Nephron progenitor cell (in vitro differentiated cells): Measurements from ENCODE around the gene LRP6.

Experiments
- DNase-seq: peaks from one replicate; pipeline ENCODE4 v3.0.0; 2021
- H3K27ac Mint-ChIP-seq: 2 replicates; pipeline ENCODE4 v1.8.0; 2021; ENCODE audit warnings: mild to moderate bottlenecking, moderate library complexity, mixed read lengths
- H3K27me3 Mint-ChIP-seq: 2 replicates; pipeline ENCODE4 v1.8.0; 2021; ENCODE audit warnings: mild to moderate bottlenecking, low read depth, mixed read lengths; ENCODE audit not compliant: poor library complexity
- H3K36me3 Mint-ChIP-seq: 2 replicates; pipeline ENCODE4 v1.8.0; 2021; ENCODE audit warnings: low read depth, mixed read lengths
- H3K4me1 Mint-ChIP-seq: 2 replicates; pipeline ENCODE4 v1.8.0; 2021; ENCODE audit warnings: mixed read lengths
- H3K4me3 Mint-ChIP-seq: 2 replicates; pipeline ENCODE4 v1.8.0; 2021; ENCODE audit warnings: mild to moderate bottlenecking, moderate library complexity, mixed read lengths
- H3K9me3 Mint-ChIP-seq: 2 replicates; pipeline ENCODE4 v1.8.0; 2021; ENCODE audit warnings: mild to moderate bottlenecking, moderate library complexity, mixed read lengths
- TF ChIP-seq, protein P1 (sequence below): fragments of 200-600 bp; sonication (generic); IDR thresholded peaks from 2 replicates; pipeline ENCODE4 v1.5.0; 2021; ENCODE audit warnings: antibody characterized with exemption

LRP6 gene

DNA sequence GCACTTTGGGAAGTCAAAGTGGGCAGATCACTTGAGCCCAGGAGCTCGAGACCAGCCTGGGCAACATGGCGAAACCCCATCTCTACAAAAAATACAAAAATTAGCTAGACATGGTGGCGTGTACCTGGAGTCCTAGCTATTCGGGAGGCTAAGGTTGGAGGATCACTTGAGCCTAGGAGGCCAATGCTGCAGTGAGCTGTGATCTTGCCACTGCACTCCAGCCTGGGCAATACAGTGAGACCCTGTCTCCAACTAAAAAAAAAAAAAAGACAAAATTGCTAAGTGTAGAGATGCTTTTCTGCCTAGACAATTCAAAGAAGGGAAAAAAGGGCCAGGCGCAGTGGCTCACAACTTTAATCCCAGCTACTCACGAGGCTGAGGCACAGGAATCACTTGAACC lies 3.4 kb upstream of the LRP6 start:
- Mint-ChIP-seq H3K36me3 (no peaks in the 10 kb centered on the region), H3K27ac (no peak overlapping the region), H3K4me3 (no peak overlapping the region), H3K27me3 (no peaks in the 10 kb centered on the region), H3K9me3 (peaks cover 7% of the 10 kb centered on the region), H3K4me1 (peaks cover 21% of the 10 kb centered on the region)
- TF ChIP-seq, protein P1, sequence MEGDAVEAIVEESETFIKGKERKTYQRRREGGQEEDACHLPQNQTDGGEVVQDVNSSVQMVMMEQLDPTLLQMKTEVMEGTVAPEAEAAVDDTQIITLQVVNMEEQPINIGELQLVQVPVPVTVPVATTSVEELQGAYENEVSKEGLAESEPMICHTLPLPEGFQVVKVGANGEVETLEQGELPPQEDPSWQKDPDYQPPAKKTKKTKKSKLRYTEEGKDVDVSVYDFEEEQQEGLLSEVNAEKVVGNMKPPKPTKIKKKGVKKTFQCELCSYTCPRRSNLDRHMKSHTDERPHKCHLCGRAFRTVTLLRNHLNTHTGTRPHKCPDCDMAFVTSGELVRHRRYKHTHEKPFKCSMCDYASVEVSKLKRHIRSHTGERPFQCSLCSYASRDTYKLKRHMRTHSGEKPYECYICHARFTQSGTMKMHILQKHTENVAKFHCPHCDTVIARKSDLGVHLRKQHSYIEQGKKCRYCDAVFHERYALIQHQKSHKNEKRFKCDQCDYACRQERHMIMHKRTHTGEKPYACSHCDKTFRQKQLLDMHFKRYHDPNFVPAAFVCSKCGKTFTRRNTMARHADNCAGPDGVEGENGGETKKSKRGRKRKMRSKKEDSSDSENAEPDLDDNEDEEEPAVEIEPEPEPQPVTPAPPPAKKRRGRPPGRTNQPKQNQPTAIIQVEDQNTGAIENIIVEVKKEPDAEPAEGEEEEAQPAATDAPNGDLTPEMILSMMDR, result no peak
- no peak for DNase-seq

DNA sequence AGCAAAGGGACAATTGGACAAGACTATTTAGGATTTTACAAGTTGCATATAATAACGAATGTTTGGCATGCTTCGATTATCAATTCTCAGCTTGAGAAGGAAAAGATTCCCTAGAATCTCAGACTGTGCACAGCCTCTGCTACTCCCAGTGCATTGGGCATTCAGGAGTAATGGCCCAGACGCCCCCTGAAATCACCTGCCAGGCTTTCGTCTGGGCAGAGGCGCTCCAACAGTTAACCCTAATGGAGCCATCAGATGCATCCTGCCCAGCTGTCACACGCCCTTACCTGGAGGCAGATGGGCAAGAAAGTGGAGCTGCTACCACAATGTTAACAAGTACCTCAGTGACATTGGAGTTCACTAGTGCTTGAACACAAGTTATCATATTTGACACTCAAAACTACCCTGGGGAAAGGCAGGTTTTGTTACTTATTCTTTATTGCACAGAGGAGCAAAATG lies 927 bp upstream of the LRP6 start:
- Mint-ChIP-seq H3K36me3 (peaks cover 13% of the 10 kb centered on the region), H3K4me1 (peaks cover 32% of the 10 kb centered on the region), H3K27me3 (no peaks in the 10 kb centered on the region), H3K9me3 (peaks cover 4% of the 10 kb centered on the region), H3K27ac (peak overlapping the region; percentile 100), H3K4me3 (peak overlapping the region; percentile 93)
- DNase-seq, result no peak
- TF ChIP-seq, protein P1, result no peak

DNA sequence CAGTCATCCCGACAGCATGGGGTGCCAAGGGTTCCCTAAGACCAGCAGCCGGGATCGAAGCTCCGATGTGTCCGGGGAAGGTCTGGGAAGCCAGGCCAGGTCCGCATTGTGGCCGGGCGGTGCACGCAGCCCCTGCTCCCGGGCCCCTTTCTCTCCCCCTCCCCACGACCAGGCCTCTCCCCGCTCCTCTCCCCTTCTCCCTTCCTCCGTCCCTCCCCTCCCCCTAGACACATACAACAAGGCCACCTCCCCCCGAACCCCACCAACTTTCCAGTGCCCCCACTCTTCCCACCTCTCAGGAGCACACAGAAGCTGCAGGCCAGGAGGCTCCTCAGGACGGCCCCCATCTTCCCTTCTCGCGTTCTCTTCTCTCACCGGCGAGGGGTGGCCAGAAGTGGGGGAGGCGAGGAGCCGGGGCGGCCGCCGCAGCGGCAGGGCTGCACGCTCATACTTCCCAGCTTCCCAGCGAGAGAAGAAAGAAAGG lies 413 bp downstream of the LRP6 start:
- peaks cover 30% of the 10 kb centered on the region for H3K4me1 Mint-ChIP-seq
- peak overlapping the region; percentile 93 for H3K4me3 Mint-ChIP-seq
- H3K36me3 Mint-ChIP-seq, result peaks cover 27% of the 10 kb centered on the region
- H3K9me3 Mint-ChIP-seq, result peaks cover 17% of the 10 kb centered on the region
- peak overlapping the region; percentile 96 for H3K27ac Mint-ChIP-seq
- TF ChIP-seq, protein P1, result no peak
- H3K27me3 Mint-ChIP-seq, result no peaks in the 10 kb centered on the region
- DNase-seq, result no peak

DNA sequence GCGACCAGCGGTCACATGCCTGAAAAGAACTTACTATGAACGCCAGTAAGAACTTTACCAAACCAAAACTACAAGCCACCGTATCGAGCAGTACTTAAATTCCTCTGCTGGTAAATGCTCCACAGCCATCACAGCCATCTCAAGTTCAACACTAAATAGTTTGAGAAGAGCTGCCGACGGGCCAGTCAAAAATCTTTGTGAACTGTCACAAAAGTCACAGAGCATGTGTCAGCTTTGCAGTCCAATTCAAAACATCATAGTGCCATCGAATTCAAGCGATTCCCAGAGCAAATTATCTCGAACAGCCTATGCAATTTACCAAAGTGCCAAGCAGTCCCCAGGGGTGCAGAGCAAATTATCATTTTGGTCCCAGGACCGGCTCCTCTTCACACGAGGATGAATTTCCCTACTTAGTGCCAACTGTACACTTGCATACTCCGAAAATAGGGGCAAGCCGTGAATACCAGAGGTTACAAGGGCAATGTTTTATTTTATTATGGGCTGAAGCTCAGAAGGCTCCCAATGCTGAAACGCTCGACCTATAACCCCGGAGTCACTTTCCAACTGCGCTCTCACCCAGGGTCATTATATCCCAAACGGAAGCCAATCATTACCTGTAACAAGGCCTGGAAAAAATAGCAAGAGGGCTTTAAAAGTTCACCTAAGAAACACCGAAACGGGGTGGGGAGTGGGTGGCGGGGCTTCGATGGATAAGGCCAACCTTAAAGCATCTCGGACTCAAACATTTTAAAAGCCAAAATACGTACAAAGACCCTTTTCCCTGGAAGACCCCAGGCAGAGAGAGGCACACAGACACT lies 1.1 kb downstream of the LRP6 start:
- peaks cover 22% of the 10 kb centered on the region for H3K9me3 Mint-ChIP-seq
- TF ChIP-seq, protein P1, result no peak

DNA sequence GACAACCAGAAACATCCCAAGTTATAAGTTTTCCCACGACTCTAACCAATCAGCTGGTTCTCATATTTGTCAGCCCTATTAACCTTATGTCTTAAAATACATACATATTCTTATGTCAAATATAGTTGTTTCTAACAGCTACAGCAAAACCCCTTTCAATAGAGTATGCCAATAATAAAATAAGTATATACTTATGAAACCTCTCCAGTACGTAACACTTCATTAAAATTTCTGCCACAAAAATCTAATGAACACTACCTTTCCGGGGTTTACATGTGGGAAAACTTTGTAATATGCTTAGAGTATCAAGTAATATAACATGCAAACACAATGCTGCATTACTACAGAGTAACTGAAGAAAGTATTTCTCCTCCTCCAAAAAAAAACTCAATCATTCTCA lies 1.8 kb downstream of the LRP6 start:
- H3K27me3 Mint-ChIP-seq, result peaks cover 2% of the 10 kb centered on the region
- TF ChIP-seq, protein P1, result no peak
- peak overlapping the region; percentile 93 for H3K4me3 Mint-ChIP-seq
- peaks cover 38% of the 10 kb centered on the region for H3K36me3 Mint-ChIP-seq
- H3K27ac Mint-ChIP-seq, result no peak overlapping the region
- DNase-seq, result no peak
- peaks cover 30% of the 10 kb centered on the region for H3K4me1 Mint-ChIP-seq
- peaks cover 28% of the 10 kb centered on the region for H3K9me3 Mint-ChIP-seq

More for the DNA sequence above, 1.1 kb downstream of the LRP6 start:
- H3K27me3 Mint-ChIP-seq, result peaks cover 2% of the 10 kb centered on the region
- DNase-seq, result no peak
- H3K36me3 Mint-ChIP-seq, result peaks cover 33% of the 10 kb centered on the region
- H3K4me1 Mint-ChIP-seq, result peaks cover 30% of the 10 kb centered on the region
- H3K4me3 Mint-ChIP-seq, result peak overlapping the region; percentile 93
- H3K27ac Mint-ChIP-seq, result peak overlapping the region; percentile 96
